ENCODE results near the gene KCNQ2. TPM values are rescaled to one million over a fixed set of nuclear protein-coding genes. Genes with fewer than 3 reads are reported as not detected.

The KCNQ2 gene
- total RNA-seq, 1 experiment from 2014 or later, result not detected

DNA sequence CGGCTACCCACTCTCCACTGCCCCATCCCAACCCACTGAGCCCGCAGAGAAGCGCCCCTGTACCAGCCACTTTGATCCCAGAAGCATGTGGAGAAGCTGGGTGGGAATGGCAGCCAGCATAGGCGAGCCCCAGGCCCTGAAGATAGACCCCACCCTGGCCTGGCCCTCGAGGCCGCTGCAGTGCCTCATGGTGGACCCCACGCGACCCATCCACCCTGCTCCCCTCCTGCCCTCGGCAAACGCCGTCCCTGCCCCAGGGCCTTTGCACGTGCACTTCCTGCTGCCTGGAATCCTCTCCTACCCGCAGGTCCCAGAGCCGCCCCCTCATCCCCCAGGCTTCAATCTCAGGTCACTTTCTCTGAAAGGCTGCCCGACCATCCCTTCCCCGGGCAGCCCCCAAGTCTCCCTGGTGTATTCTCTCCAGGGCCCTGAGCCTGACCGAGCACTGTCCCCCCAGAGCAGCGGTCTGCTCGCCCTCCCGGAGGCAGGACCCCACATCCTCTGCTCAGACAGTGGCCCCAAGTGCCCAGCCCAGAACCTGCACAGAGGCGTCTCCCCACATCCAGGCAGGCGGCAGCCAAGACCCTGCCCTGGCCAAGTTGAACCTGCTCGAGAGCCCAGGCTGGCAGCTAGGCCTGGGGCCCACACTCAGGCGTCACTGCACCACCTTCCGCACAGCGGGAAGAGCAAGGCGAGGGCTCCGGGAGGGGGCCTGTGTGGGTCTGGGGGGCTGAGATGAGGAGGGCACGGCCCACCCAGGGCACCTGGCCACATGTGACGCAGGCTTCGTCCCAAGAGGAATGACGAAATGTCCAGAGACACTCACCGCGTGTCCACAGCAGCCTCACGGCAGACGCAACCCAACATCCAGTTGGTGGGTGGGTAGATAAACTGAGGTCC is 14.0 kb downstream of the KCNQ2 start:
- Mint-ChIP-seq H3K27ac (ENCODE audit: low read depth, unreplicated experiment) (no peak overlapping the region), H3K4me1 (ENCODE audit: insufficient read depth, unreplicated experiment) (peaks cover 9% of the 10 kb centered on the region), H3K36me3 (ENCODE audit: insufficient read depth, unreplicated experiment) (no peaks in the 10 kb centered on the region), H3K4me3 (ENCODE audit: unreplicated experiment) (no peak overlapping the region), H3K27me3 (ENCODE audit: insufficient read depth, unreplicated experiment) (peaks cover 28% of the 10 kb centered on the region), H3K9me3 (ENCODE audit: unreplicated experiment) (no peaks in the 10 kb centered on the region)
- DNase-seq (ENCODE audit: unreplicated experiment), result no peak
- no peak for TF ChIP-seq CTCF (IDR thresholded peaks at IDR 0.05; ENCODE audit: unreplicated experiment)
- POLR2A ChIA-PET, result no interaction called here
- BruUV-seq (replicated peaks), result no TSS peak
- intact Hi-C loops (cut with micrococcal nuclease), result no loop called here
- CTCF ChIA-PET, result interaction anchor here (0.7 to 0.9 kb wide), 2 partner anchors 75 to 79 kb away, joined by 3 to 4 read pairs; no protein-coding TSS in a partner anchor

DNA sequence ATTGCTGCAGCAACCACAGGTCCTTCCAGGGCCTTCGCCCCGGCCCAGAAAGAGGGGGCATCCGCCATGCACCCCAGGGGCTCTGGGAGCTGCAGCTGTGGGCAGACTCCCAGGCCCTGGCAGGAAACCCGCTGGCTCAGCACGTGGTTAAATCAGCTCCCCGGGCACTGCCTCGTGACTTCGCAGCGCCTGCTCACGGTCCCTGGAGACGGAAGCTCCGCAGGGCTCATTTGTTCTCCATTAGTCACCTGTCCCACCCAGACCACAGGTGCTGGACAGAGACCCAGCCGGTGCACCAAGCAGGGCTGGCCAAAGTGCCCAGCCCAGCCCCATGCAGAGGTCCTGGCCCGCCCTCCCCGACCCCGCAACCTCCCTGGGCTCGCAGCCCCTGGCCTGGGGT is 14.7 kb downstream of the KCNQ2 start:
- peak overlapping the region; percentile 43 for H3K4me3 Mint-ChIP-seq (ENCODE audit: unreplicated experiment)
- H3K9me3 Mint-ChIP-seq (ENCODE audit: unreplicated experiment), result no peaks in the 10 kb centered on the region
- no peak overlapping the region for H3K27ac Mint-ChIP-seq (ENCODE audit: low read depth, unreplicated experiment)

GRCh38 chr20:63456429-63457284 is 15.8 kb downstream of the KCNQ2 start:
- H3K4me1 Mint-ChIP-seq (ENCODE audit: insufficient read depth, unreplicated experiment), result peaks cover 9% of the 10 kb centered on the region
- intact Hi-C loops (cut with micrococcal nuclease), result no loop called here
- ChIA-PET CTCF (interaction anchor here (0.5 kb wide), 1 partner anchor 40 kb away, joined by 3 read pairs; no protein-coding TSS in a partner anchor), POLR2A (no interaction called here)
- H3K27me3 Mint-ChIP-seq (ENCODE audit: insufficient read depth, unreplicated experiment), result peaks cover 16% of the 10 kb centered on the region
- no TSS peak for BruUV-seq (replicated peaks)
- no peaks in the 10 kb centered on the region for H3K36me3 Mint-ChIP-seq (ENCODE audit: insufficient read depth, unreplicated experiment)
- H3K9me3 Mint-ChIP-seq (ENCODE audit: unreplicated experiment), result no peaks in the 10 kb centered on the region
- H3K27ac Mint-ChIP-seq (ENCODE audit: low read depth, unreplicated experiment), result no peak overlapping the region
- no peak overlapping the region for H3K4me3 Mint-ChIP-seq (ENCODE audit: unreplicated experiment)
- no peak for DNase-seq (ENCODE audit: unreplicated experiment)
- TF ChIP-seq CTCF (IDR thresholded peaks at IDR 0.05; ENCODE audit: unreplicated experiment), result no peak

More for the DNA sequence above, 14.7 kb downstream of the KCNQ2 start:
- POLR2A ChIA-PET, result no interaction called here
- TF ChIP-seq CTCF (IDR thresholded peaks at IDR 0.05; ENCODE audit: unreplicated experiment), result no peak
- peak; percentile 56 for DNase-seq (ENCODE audit: unreplicated experiment)
- Mint-ChIP-seq H3K27me3 (ENCODE audit: insufficient read depth, unreplicated experiment) (peaks cover 23% of the 10 kb centered on the region), H3K4me1 (ENCODE audit: insufficient read depth, unreplicated experiment) (peaks cover 9% of the 10 kb centered on the region), H3K36me3 (ENCODE audit: insufficient read depth, unreplicated experiment) (no peaks in the 10 kb centered on the region)
- CTCF ChIA-PET, result interaction anchor here (0.9 kb wide), 1 partner anchor 80 kb away, joined by 4 read pairs; no protein-coding TSS in a partner anchor
- intact Hi-C loops (cut with micrococcal nuclease), result no loop called here
- BruUV-seq (replicated peaks), result no TSS peak

DNA sequence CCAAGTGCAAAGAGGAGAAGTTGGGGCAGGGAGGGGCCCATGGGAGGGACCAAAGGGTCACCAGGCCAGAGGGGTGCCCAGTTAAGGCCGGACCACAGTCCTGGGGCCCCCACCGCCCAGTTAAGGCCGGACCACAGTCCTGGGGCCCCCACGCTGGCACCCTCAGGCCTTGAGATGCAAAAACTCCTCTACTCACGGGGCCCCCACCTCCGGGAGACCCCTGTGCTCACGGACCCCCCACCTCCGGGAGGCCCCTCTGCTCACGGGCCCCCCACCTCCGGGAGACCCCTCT is 16.9 kb downstream of the KCNQ2 start:
- no TSS peak for BruUV-seq (replicated peaks)
- ChIA-PET CTCF (no interaction called here), POLR2A (no interaction called here)
- Mint-ChIP-seq H3K36me3 (ENCODE audit: insufficient read depth, unreplicated experiment) (no peaks in the 10 kb centered on the region), H3K4me1 (ENCODE audit: insufficient read depth, unreplicated experiment) (peaks cover 9% of the 10 kb centered on the region), H3K27me3 (ENCODE audit: insufficient read depth, unreplicated experiment) (peaks cover 5% of the 10 kb centered on the region), H3K27ac (ENCODE audit: low read depth, unreplicated experiment) (no peak overlapping the region), H3K4me3 (ENCODE audit: unreplicated experiment) (no peak overlapping the region), H3K9me3 (ENCODE audit: unreplicated experiment) (no peaks in the 10 kb centered on the region)
- intact Hi-C loops (cut with micrococcal nuclease), result no loop called here
- DNase-seq (ENCODE audit: unreplicated experiment), result no peak
- no peak for TF ChIP-seq CTCF (IDR thresholded peaks at IDR 0.05; ENCODE audit: unreplicated experiment)
